Mesothelial cell of epicardium (in vitro differentiated cells): ENCODE data around the gene FGFBP2. TPM values are rescaled to one million over a fixed set of nuclear protein-coding genes. Genes with fewer than 3 reads are reported as not detected.

ENCODE experiments used
- DNase-seq, 2 experiments: peaks; one replicate each; pipeline ENCODE4 v3.0.0; 2021; ENCODE audit warnings: low spot score in 2 of 2; ENCODE audit not compliant: unreplicated experiment in 2 of 2
- H3K27ac Mint-ChIP-seq: 2 replicates; pipeline ENCODE4 v1.8.0; 2021; ENCODE audit warnings: mixed read lengths
- H3K27me3 Mint-ChIP-seq: 2 replicates; pipeline ENCODE4 v1.8.0; 2021; ENCODE audit warnings: low read depth, mixed read lengths
- H3K36me3 Mint-ChIP-seq: 2 replicates; pipeline ENCODE4 v1.8.0; 2021; ENCODE audit warnings: mixed read lengths
- H3K4me1 Mint-ChIP-seq: 2 replicates; pipeline ENCODE4 v1.8.0; 2021; ENCODE audit warnings: mixed read lengths
- H3K4me3 Mint-ChIP-seq: 2 replicates; pipeline ENCODE4 v1.8.0; 2021; ENCODE audit warnings: mild to moderate bottlenecking, moderate library complexity, mixed read lengths
- H3K9me3 Mint-ChIP-seq: 2 replicates; pipeline ENCODE4 v1.8.0; 2021; ENCODE audit warnings: mixed read lengths
- total RNA-seq: library from RNA; stranded (reverse); gene quantifications from 3 replicates; pipeline ENCODE4 v1.2.1, GENCODE V29; 2021
- TF ChIP-seq, protein P1 (sequence below): fragments of 200-600 bp; sonication (generic); IDR thresholded peaks from one replicate; pipeline ENCODE4 v1.5.0; 2021; ENCODE audit warnings: antibody characterized with exemption; ENCODE audit not compliant: unreplicated experiment

The FGFBP2 gene
- total RNA-seq, 1 donor from 2014 or later, result not detected

DNA sequence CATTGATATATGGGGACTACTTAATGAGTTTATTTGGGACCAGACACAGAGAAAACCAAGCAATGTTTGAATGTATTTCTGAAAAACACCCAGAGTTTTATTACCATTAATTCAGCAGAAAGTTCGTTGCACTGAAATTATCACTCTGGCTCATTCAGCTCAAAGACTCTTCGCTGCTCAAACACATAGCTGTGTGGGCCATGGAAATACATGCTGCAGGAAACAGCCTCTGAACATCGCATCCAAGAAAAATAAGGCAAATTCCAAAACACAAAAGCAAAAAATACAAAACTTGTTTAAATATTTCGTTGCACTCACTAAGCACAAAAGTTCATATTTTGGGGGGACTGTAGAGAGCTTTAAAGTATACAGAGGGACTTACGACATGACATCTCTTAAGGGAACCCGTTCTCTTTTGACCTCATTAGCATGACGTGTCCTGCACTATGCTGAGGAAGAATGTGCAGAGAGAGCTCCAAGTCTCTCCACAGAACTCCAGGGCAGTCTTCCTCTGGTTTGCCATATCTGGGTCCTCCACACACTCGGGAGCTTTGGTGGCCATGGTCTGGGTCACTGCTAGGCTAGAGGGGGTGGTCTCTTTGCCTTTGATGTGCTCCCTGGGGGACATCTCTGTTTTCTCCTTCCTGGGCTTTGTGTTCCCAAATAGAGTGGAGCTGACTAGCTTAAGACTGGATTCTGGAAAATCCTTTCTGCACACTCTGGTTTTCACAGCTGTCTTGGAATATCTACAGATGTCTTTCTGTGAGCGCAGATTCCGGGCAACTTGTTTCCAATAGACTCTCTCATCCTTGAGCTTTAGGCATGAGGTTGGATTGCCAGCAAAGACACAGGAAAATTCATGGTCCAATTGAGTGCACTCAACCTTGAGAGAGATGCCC, 27.2 kb downstream of the FGFBP2 start:
- Mint-ChIP-seq H3K36me3 (no peaks in the 10 kb centered on the region), H3K27me3 (peaks cover 8% of the 10 kb centered on the region), H3K9me3 (no peaks in the 10 kb centered on the region), H3K4me1 (peaks cover 18% of the 10 kb centered on the region), H3K4me3 (no peak overlapping the region), H3K27ac (no peak overlapping the region)
- TF ChIP-seq, protein P1, sequence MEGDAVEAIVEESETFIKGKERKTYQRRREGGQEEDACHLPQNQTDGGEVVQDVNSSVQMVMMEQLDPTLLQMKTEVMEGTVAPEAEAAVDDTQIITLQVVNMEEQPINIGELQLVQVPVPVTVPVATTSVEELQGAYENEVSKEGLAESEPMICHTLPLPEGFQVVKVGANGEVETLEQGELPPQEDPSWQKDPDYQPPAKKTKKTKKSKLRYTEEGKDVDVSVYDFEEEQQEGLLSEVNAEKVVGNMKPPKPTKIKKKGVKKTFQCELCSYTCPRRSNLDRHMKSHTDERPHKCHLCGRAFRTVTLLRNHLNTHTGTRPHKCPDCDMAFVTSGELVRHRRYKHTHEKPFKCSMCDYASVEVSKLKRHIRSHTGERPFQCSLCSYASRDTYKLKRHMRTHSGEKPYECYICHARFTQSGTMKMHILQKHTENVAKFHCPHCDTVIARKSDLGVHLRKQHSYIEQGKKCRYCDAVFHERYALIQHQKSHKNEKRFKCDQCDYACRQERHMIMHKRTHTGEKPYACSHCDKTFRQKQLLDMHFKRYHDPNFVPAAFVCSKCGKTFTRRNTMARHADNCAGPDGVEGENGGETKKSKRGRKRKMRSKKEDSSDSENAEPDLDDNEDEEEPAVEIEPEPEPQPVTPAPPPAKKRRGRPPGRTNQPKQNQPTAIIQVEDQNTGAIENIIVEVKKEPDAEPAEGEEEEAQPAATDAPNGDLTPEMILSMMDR, result no peak
- DNase-seq, result no peak

DNA sequence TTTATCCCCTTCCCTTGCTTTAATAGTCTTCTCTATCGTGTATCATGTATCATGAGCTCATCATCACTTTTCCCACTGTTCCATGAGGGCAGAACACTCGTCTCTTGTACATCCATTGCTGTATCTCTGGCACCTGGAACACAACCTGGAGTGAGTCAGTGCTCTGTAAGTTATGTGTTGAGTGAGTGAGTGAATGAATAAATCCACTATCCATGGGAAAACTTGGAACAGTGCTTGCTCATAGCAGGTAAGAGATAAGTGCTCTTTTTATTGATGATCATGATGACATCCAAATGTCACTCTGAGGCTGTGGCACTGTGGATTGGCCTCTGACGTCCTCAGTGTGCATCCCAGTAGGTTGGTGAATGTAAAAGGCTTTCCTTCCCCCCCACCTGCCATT, 28.7 kb downstream of the FGFBP2 start:
- Mint-ChIP-seq H3K4me1 (peaks cover 18% of the 10 kb centered on the region), H3K27ac (no peak overlapping the region), H3K27me3 (peaks cover 12% of the 10 kb centered on the region), H3K9me3 (no peaks in the 10 kb centered on the region), H3K4me3 (no peak overlapping the region), H3K36me3 (no peaks in the 10 kb centered on the region)
- TF ChIP-seq, protein P1, result no peak
- no peak for DNase-seq

DNA sequence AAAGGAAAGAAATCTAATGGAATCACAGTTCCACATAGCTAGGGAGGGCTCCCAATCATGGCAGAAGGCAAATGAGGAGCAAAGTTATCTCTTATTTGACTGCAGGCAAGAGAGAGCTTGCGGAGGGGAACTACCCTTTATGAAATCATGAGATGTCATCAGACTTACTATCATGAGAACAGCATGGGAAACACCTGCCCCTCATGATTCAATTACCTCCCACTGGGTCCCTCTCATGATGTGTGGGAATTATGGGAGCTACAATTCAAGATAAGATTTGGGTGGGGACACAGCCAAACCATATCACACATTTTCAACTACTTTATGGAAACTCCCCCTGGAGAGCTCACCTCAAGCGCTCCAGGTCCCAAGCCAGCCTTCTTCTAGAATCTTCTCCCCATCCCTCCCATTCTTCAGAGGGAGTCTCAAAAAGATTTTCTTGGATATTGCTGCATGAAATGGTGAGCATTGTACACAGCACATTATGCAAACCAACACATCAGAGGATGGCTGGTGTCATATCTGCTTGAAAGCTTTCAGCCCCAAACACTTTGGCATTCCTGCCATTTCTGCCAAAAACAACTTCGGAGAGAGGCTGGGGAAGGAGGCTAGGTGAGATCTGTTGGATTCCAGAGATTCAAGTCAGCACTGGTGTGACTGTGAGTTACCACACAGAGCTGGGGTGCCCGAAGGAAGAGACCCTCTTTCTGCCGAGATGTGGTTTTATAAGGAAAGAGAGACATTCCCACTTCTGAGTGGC, 31.3 kb downstream of the FGFBP2 start:
- Mint-ChIP-seq H3K36me3 (no peaks in the 10 kb centered on the region), H3K27ac (no peak overlapping the region), H3K9me3 (no peaks in the 10 kb centered on the region), H3K4me1 (peaks cover 8% of the 10 kb centered on the region), H3K4me3 (no peak overlapping the region), H3K27me3 (peaks cover 12% of the 10 kb centered on the region)
- DNase-seq, result no peak
- TF ChIP-seq, protein P1, result no peak

DNA sequence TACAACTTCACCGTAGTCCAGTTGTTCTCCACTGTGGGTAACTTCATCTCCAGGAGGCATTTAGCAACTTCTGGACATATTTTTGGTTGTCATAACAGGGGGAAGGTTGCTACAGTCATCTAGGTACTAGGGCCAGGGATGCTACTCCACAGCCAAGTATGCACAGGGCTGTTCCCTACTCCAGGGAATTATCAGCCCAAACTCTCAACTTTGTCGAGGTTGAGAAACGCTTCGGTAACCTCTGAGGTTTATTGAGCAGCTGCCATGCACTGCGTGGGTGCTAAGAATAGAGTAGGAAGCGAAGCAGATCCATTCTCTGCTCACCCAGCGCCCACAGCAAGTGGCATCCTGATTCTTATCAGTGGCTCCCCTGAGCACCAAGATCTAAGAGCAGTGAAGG, 32.7 kb downstream of the FGFBP2 start:
- no peak for DNase-seq
- H3K36me3 Mint-ChIP-seq, result no peaks in the 10 kb centered on the region
- H3K27me3 Mint-ChIP-seq, result peaks cover 14% of the 10 kb centered on the region
- H3K4me3 Mint-ChIP-seq, result no peak overlapping the region
- peaks cover 5% of the 10 kb centered on the region for H3K4me1 Mint-ChIP-seq
- no peak overlapping the region for H3K27ac Mint-ChIP-seq
- TF ChIP-seq, protein P1, result no peak
- no peaks in the 10 kb centered on the region for H3K9me3 Mint-ChIP-seq

DNA sequence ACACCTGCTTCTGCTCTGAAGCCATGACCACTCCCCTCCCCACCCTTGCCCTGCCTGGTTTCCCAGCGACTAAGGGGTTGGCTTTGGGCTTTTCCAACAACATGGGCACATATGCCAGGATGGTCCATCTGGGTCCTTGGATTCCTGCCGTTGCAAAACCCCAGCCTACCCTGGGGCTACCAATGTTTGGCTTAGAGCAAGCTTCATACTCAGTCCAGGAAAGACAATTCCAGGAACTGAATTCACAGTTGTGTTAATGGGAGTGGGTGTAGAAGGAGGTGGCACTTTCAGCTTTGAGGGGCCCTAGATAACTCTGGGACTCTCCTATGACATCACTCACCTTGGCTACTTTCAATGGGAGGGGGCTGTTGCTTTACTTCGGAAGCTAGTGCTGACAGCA, 33.4 kb downstream of the FGFBP2 start:
- TF ChIP-seq, protein P1, result no peak
- peaks cover 15% of the 10 kb centered on the region for H3K27me3 Mint-ChIP-seq
- no peak overlapping the region for H3K27ac Mint-ChIP-seq
- no peaks in the 10 kb centered on the region for H3K9me3 Mint-ChIP-seq
- DNase-seq, result no peak
- no peak overlapping the region for H3K4me3 Mint-ChIP-seq
- no peaks in the 10 kb centered on the region for H3K36me3 Mint-ChIP-seq
- peaks cover 3% of the 10 kb centered on the region for H3K4me1 Mint-ChIP-seq
